CD4-positive, alpha-beta T cell (primary cell): Measurements from ENCODE around the gene CLEC16A. TPM values are rescaled to one million over a fixed set of nuclear protein-coding genes. Genes with fewer than 3 reads are reported as not detected.

Experiments used
- ATAC-seq: fragments of 200-7000 bp; cut with Tn5 transposase; one replicate; pipeline ENCODE4 v1.10.0; 2022; ENCODE audit warnings: mild to moderate bottlenecking; ENCODE audit not compliant: poor library complexity
- CTCF ChIA-PET: fragments of 350-600 bp; sonication (Branson Sonifier 250); formaldehyde crosslinking; loops from one replicate; lab custom pipeline; 2021; ENCODE audit warnings: antibody characterized with exemption, inconsistent platforms; lab: Charles Lee
- POLR2A ChIA-PET: fragments of 350-600 bp; sonication (Branson Sonifier 250); formaldehyde crosslinking; loops from one replicate; lab custom pipeline; 2021; ENCODE audit warnings: antibody characterized with exemption, inconsistent platforms; lab: Charles Lee
- DNase-seq, 14 experiments: peaks; one replicate each; pipeline ENCODE4 v3.0.0-alpha.2; 2013 to 2020; ENCODE audit warnings: mixed read lengths in 2 of 14
- H3K27ac ChIP-seq, 2 donors: one replicate each; pipeline versions ENCODE4 v1.5.1 to v1.7.0; 2013; ENCODE audit warnings: low read length in 2 of 2, low read depth in 1 of 2, mild to moderate bottlenecking in 1 of 2
- H3K27me3 ChIP-seq, 2 experiments: 1 replicate in 1 of 2; 2 replicates in 1 of 2; pipeline versions ENCODE4 v1.6.1 to v1.7.0; 2013; ENCODE audit warnings: low read length in 2 of 2, control low read depth in 1 of 2, mild to moderate bottlenecking in 1 of 2, moderate library complexity in 1 of 2; ENCODE audit not compliant: insufficient read depth in 2 of 2, control insufficient read depth in 1 of 2
- H3K36me3 ChIP-seq: one replicate; pipeline ENCODE4 v1.6.1; 2013; ENCODE audit warnings: low read length, control low read depth; ENCODE audit not compliant: insufficient read depth
- H3K4me1 ChIP-seq: one replicate; pipeline ENCODE4 v1.6.1; 2013; ENCODE audit warnings: low read length, control low read depth; ENCODE audit not compliant: insufficient read depth
- H3K4me3 ChIP-seq: one replicate; pipeline ENCODE4 v1.5.1; 2013; ENCODE audit warnings: mild to moderate bottlenecking, low read length, moderate library complexity
- H3K9me3 ChIP-seq, 2 experiments: 1 replicate in 1 of 2; 2 replicates in 1 of 2; pipeline versions ENCODE4 v1.6.1 to v1.7.0; 2013; ENCODE audit warnings: low read length in 2 of 2, mild to moderate bottlenecking in 2 of 2, control low read depth in 1 of 2, moderate library complexity in 1 of 2; ENCODE audit not compliant: control insufficient read depth in 1 of 2, insufficient read depth in 1 of 2
- H3K27ac Mint-ChIP-seq: one replicate; pipeline ENCODE4 v1.8.0; 2020; ENCODE audit warnings: mixed read lengths
- H3K27me3 Mint-ChIP-seq: one replicate; pipeline ENCODE4 v1.8.0; 2021; ENCODE audit warnings: mixed read lengths
- H3K36me3 Mint-ChIP-seq: one replicate; pipeline ENCODE4 v1.8.0; 2021; ENCODE audit warnings: low read depth, mixed read lengths
- H3K4me1 Mint-ChIP-seq: one replicate; pipeline ENCODE4 v1.8.0; 2021; ENCODE audit warnings: low read depth, mixed read lengths
- H3K4me3 Mint-ChIP-seq: one replicate; pipeline ENCODE4 v1.8.0; 2020; ENCODE audit warnings: mild to moderate bottlenecking, mixed read lengths
- H3K9me3 Mint-ChIP-seq: one replicate; pipeline ENCODE4 v1.8.0; 2020; ENCODE audit warnings: mixed read lengths
- intact Hi-C, 2 experiments: fragments of 100-400 bp; cut with DNase I in 1 of 2; cut with micrococcal nuclease in 1 of 2; formaldehyde crosslinking; loops; one replicate each; pipeline versions ENCODE4 v1.15.1 to v1.9.0; 2023 to 2025; cut with DNase I, micrococcal nuclease
- total RNA-seq, 174 experiments: library from RNA in 2 of 174; stranded (reverse) in 2 of 174; gene quantifications; one replicate each; pipeline ENCODE4 v1.2.3 and lab custom pipeline; 2021 to 2026
- TF ChIP-seq, protein P1 (sequence below): fragments of 200-600 bp; IDR thresholded peaks from one replicate; pipeline ENCODE4 v1.8.0; 2022; ENCODE audit warnings: antibody characterized with exemption, mild to moderate bottlenecking

CLEC16A gene
- total RNA-seq, 2 experiments from 2014 or later, result 21.7 to 22.7 TPM

DNA sequence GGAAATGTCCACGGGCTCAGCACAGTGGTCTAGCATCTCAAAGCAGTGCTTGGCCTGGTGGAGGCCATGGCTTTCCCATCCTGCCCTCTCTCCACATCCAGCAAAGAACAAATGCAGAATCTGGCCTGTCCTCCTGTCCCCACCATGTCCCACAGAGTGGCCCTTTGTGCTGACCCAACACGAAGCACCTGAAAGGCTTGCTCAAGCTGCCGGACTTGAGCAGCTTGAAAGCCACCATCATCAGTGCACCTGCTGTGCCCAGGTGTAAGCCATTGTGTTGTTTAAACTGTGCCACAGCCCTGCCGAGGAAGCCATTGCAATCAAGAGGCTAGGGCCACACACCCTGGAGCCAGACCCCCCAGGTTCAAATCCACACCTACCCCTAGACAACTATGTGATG is 196.1 kb downstream of the CLEC16A start:
- CTCF ChIA-PET, result no interaction called here
- Mint-ChIP-seq H3K27me3 (no peaks in the 10 kb centered on the region), H3K27ac (peak overlapping the region; percentile 40), H3K4me3 (peak overlapping the region; percentile 83), H3K36me3 (peaks cover 8% of the 10 kb centered on the region), H3K9me3 (no peaks in the 10 kb centered on the region), H3K4me1 (peaks cover 40% of the 10 kb centered on the region)
- H3K27ac ChIP-seq, result no peak overlapping the region
- no peaks in the 10 kb centered on the region for H3K9me3 ChIP-seq
- H3K4me1 ChIP-seq, result peaks cover 20% of the 10 kb centered on the region
- DNase-seq (no peak), ATAC-seq (no peak)
- H3K27me3 ChIP-seq, result no peaks in the 10 kb centered on the region
- TF ChIP-seq, protein P1, sequence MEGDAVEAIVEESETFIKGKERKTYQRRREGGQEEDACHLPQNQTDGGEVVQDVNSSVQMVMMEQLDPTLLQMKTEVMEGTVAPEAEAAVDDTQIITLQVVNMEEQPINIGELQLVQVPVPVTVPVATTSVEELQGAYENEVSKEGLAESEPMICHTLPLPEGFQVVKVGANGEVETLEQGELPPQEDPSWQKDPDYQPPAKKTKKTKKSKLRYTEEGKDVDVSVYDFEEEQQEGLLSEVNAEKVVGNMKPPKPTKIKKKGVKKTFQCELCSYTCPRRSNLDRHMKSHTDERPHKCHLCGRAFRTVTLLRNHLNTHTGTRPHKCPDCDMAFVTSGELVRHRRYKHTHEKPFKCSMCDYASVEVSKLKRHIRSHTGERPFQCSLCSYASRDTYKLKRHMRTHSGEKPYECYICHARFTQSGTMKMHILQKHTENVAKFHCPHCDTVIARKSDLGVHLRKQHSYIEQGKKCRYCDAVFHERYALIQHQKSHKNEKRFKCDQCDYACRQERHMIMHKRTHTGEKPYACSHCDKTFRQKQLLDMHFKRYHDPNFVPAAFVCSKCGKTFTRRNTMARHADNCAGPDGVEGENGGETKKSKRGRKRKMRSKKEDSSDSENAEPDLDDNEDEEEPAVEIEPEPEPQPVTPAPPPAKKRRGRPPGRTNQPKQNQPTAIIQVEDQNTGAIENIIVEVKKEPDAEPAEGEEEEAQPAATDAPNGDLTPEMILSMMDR, result no peak
- peaks cover 7% of the 10 kb centered on the region for H3K36me3 ChIP-seq
- H3K4me3 ChIP-seq, result no peak overlapping the region
- POLR2A ChIA-PET, result interaction anchor here (1.8 kb wide), 1 partner anchor 115 kb away, joined by 9 read pairs; the partner anchor contains the start of gene SOCS1
- intact Hi-C loops, result loop anchor here in 1 of 2 experiments (10.0 kb wide), 1 partner anchor 54 kb away; no protein-coding TSS in a partner anchor

DNA sequence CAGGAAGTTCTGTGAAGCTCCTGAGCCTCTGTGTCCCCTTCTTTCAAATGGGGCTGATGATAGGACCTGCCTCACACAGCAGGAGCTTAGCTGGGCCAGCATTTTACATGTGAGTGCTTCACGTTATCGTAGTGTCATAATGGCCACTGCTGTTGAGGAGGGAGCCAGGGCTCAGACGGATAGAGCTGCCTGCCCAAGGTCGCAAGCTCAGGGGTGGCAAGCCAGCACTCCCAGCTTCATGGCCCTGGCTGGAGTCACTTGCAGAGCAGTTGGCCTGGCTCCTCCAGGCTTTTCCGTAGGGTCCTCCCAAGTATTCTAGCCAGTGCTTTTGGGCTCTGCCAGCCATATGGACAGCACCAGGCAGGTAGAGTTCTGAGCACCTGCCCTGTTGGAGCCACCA is 196.5 kb downstream of the CLEC16A start:
- no peaks in the 10 kb centered on the region for H3K27me3 ChIP-seq
- H3K36me3 Mint-ChIP-seq, result peaks cover 4% of the 10 kb centered on the region
- ATAC-seq, result no peak
- H3K27ac Mint-ChIP-seq, result no peak overlapping the region
- H3K4me3 Mint-ChIP-seq, result no peak overlapping the region
- H3K27me3 Mint-ChIP-seq, result no peaks in the 10 kb centered on the region
- peaks cover 7% of the 10 kb centered on the region for H3K36me3 ChIP-seq
- H3K4me3 ChIP-seq, result no peak overlapping the region
- H3K27ac ChIP-seq, result no peak overlapping the region
- H3K4me1 ChIP-seq, result peaks cover 20% of the 10 kb centered on the region
- CTCF ChIA-PET, result no interaction called here
- no peaks in the 10 kb centered on the region for H3K9me3 Mint-ChIP-seq
- no peaks in the 10 kb centered on the region for H3K9me3 ChIP-seq
- DNase-seq, result no peak
- intact Hi-C loops, result loop anchor here in 1 of 2 experiments (10.0 kb wide), 1 partner anchor 54 kb away; no protein-coding TSS in a partner anchor
- POLR2A ChIA-PET, result no interaction called here
- H3K4me1 Mint-ChIP-seq, result peaks cover 37% of the 10 kb centered on the region
- TF ChIP-seq, protein P1, result no peak

DNA sequence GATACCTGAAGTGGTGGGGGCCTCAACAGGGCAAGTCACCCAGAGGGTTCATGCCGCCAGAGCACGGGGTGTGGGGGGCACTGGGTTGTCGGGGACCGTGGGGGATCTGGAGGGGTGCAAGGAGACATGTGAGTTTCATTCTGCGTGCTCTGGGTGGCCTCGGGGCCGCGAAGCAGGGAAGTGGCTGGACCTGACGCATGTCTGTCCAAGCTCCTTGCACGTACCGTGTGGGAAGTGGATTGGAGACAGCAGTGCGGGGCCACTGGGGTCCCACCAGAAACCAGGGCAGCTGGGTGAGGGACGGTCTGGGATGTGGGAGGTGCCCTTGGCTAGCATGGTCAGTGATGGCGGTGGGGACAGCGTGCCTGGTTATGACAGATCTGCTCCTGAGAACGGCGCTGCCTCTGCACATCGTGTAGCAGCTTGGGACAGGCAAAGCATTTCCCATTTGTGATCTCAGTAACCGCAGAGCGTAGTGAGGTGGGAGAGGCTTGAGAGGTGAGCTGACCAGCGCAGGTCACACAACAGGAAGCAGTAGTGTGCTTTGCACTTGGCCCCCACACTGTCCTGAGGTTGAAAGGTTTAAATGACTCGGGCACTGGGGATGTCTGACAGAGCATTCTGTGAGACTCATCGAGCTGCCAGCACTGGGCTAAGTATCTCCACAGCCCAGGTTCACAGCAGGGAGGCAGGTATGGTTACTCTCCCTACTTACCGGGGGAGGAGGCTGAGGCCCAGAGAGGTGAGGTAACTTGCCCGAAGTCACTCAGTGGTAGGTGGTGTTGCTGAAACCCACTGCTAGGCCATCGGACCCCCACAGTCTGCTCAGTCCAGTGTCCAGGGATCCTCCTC is 197.3 kb downstream of the CLEC16A start:
- Histone ChIP-seq H3K36me3 (peaks cover 4% of the 10 kb centered on the region), H3K4me1 (peaks cover 20% of the 10 kb centered on the region), H3K27ac (no peak overlapping the region), H3K4me3 (no peak overlapping the region), H3K9me3 (no peaks in the 10 kb centered on the region), H3K27me3 (no peaks in the 10 kb centered on the region)
- Mint-ChIP-seq H3K4me1 (peaks cover 30% of the 10 kb centered on the region), H3K36me3 (no peaks in the 10 kb centered on the region), H3K9me3 (no peaks in the 10 kb centered on the region), H3K4me3 (no peak overlapping the region), H3K27me3 (no peaks in the 10 kb centered on the region), H3K27ac (no peak overlapping the region)
- TF ChIP-seq, protein P1, result no peak
- intact Hi-C loops, result loop anchor here in 1 of 2 experiments (10.0 kb wide), 1 partner anchor 53 kb away; no protein-coding TSS in a partner anchor
- CTCF ChIA-PET, result no interaction called here
- DNase-seq (no peak), ATAC-seq (no peak)
- POLR2A ChIA-PET, result no interaction called here
